SK-MEL-5 (cell line): ENCODE results near the gene CYTH4. TPM values are rescaled to one million over a fixed set of nuclear protein-coding genes. Genes with fewer than 3 reads are reported as not detected.
"Not testable (repeated sequence)": the region's sequence is repeated elsewhere in the genome, so short reads cannot be mapped to it uniquely, and the experiment has no call there.

Experiments used
- DNase-seq: peaks from one replicate; pipeline ENCODE4 v3.0.0-alpha.2; 2016; ENCODE audit warnings: low read depth, low spot score
- in situ Hi-C: cut with HindIII; loops from 2 replicates; pipeline ENCODE4 v1.10.0; 2016; ENCODE audit warnings: low sequenced_read_pairs, high pct_unique_total_duplicates, low pct_unique_long_range_greater_than_20kb
- polyA plus RNA-seq, 2 experiments: library from polyadenylated mRNA; depleted of rRNA; stranded (reverse); fragments of >200 nt; gene quantifications; 2 replicates each; pipeline ENCODE4 v1.2.3, GENCODE V29; 2015
- total RNA-seq: library from RNA; depleted of rRNA; stranded (reverse); fragments of >200 nt; shearing (Covaris generic); gene quantifications from 2 replicates; pipeline ENCODE4 v1.2.3, GENCODE V29; 2014; rRNA removed

Gene CYTH4, protein sequence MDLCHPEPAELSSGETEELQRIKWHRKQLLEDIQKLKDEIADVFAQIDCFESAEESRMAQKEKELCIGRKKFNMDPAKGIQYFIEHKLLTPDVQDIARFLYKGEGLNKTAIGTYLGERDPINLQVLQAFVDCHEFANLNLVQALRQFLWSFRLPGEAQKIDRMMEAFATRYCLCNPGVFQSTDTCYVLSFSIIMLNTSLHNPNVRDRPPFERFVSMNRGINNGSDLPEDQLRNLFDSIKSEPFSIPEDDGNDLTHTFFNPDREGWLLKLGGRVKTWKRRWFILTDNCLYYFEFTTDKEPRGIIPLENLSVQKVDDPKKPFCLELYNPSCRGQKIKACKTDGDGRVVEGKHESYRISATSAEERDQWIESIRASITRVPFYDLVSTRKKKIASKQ
- 0.08 and 0.11 TPM in 2 replicates for total RNA-seq
- polyA plus RNA-seq (2015; cell fraction: cytosol; rRNA removed), result not detected in 2 replicates
- polyA plus RNA-seq (2015; cell fraction: nucleus; rRNA removed), result not detected in 2 replicates

DNA sequence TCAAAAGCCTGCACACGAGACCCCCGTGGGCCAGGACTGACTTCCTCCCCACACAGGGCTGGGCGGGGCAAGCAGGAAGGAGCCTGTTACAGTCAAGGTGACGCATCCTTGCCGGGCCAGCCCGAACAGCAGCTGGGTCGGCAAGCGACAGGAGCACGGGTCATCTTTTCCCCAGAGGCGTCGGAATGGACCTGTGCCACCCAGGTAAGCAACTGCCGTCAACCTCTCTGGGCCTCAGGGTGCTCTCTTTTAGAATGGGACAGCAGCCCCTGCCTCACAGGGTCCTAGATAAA lies at the start of gene CYTH4:
Gene CYTH4, plus strand, starts transcription at position 124 of the 293 bp plus-strand sequence. Its CDS starts 62 bp downstream, at position 186.
- in situ Hi-C loops, result no loop called here
- no peak for DNase-seq

DNA sequence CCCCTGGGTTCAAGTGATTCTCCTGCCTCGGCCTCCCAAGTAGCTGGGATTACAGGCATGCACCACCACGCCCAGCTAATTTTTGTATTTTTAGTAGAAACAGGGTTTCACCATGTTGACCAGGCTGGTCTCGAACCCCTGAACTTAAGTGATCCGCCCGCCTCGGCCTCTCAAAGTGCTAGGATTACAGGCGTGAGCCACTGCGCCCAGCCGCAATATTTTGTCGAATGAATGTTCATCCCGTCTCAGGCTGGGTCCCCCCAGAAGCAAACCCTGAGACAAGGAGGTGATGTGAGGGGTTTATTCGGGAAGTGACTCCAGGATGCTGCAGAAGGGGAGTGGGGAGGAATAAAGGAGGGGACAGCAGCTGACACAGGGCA lies 48.9 kb upstream of the CYTH4 start:
- DNase-seq, in situ Hi-C loops: not testable (repeated sequence)

DNA sequence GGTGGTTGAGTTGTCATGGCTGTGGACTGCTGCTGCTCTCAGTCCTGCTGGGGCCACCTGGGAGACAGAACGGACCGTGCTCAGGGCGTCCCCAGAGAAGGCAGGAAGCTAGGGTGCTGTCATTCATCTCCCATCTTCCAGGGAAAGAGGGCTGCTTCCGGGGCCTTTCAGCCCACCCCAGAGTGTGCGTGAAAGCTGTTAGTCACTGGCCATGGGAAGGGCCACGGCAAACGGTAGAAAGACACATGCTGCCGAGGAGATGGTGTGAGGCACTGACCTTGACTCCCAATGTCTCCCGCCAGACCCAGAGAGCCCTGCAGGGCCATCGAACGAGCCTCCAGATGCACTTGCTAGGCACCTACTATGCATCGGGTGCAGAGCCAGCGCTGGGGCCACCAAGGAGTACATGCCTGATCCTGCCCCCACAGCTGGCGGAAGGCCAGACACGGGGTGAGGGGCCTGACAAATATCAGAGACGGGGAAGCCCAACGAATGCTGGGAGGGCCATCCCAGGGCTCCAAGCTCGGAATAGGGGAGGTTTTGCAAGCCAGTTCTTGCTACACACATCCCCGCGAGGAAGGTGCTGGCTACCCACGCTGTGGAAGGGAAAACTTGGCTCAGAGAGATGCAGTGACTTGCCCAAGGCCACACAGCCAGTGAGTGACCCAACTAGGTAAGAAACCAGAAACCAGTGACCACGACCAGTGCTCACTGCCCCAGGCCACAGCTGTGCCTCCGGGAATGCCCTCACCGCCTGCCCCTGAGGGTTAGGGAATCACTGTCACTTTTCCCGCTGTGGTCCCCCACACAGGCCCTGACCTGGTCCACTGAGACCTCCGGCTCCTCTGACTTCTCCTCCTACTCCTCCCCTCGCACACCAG lies 48.3 kb upstream of the CYTH4 start:
- DNase-seq, result no peak
- in situ Hi-C loops, result no loop called here

DNA sequence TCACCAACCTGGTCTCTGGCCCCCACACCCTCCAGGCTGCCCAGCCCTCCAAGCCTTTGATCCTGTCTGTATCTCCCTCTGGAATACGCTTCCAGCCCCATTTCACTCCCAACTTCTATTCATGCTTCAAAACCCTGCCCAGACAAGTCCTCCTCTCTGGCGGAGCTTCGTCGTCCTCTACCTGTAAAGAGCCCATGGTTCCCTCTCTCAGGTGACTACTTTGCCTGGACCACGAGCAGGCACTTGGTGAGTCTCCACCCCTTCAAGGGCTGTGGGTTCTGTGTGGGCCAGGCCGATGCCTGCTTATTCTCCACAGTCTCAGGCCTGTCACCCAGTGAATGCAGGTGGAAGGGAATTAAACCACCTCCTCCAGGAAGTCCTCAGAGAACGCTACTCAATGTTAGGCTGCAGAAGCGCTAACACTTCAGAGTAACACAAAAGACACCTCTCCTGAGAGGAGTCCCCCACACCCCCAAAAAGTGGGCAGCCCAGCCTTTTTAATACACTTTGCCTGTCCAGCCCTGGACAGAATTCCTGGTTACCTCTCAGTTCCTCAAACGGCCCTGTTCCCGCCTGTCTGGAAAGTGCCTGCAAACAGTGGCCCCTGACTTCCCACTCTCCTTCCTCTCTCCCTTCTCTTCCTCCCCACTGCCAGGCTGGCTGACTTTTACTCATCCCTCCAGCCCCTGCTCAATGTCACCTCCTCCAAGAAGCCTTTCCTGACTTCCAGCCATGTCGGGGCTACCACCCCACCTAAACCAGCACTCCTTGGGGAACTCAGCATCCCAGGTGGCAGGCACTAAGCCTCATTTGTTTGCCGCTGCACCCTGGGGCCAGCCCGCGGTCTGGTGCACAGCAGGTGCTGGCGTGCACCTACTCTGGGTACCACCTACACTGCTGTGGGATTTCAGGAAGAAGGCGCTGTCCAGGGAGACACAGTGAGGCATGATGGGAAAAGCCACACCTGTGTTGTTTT lies 47.3 kb upstream of the CYTH4 start:
- in situ Hi-C loops, result no loop called here
- DNase-seq, result no peak

DNA sequence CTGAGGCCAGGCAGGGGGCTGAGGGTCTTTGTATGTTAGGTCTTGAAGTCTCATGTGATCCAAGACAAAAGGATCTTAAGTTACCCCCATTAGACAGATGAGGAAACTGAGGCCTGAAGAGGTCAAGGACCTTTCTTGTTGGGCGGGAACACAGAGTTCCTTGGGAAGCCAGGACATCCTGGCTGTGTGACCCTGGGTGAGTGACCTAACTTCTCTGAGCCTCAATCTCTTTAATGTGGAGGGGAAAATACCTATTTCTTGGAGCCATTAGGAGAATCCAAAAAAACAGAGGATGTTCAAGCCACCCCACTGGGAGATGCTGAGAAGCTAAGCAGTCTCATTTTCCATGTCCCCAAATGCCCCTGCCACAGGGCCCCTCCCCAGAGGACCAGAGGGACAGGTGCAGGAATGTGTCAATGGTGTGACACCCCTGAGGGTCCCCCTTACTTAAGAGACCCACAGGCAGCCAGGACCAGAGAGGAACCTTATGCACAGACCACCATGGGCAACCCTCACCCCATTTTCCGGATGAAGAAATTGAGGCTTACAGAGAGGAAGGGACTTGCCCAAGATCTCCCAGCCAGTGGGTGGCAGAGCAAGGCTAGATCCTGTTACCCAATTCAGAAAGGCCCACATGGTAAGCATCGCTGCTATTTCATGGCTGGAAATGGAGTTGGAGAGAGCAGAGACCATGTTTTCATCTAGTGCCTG lies 46.3 kb upstream of the CYTH4 start:
- DNase-seq, result no peak
- in situ Hi-C loops, result no loop called here

DNA sequence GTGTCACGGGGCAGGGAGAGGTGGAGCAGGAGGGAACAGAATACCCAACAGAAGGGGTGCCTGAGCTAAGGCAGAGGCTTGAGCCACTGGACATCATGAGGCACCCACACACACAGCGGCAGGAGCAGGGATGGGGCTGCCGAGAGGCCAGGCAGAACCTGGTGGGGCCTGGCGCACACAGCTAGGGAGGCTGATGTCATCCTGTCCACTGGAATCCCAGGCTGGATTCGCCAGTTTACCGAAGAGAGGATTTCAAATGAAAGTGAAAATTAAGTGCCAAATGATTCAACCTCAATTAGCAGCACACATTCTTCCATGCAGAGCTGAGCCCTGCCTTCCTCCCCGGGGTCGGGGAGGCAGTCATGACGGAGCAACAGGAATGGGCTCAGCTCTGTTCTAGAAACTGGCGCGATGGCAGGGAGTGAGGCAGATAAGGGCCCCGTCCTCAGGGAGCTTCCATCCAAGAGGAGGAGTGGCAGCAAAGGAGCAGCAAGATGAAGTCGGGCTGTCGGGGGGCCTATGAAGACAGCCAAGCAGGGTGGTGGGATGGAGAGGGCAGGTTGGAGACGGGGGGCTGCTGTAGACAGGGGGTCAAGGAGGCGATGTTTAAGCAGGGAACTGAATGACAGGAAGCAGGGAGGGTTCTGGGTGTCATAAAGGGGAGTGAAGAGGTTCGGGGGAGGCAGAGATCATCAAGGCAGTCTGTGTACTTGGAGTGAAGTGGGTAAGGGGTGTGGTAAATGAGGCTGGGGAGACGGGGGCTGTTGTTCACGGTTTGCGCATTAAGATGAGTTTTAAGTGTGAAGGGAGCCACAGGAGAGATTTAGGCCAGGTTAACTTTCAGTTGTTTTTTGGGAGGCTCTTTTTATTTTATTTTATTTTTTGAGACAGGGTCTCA lies 44.7 kb upstream of the CYTH4 start:
- no peak for DNase-seq
- in situ Hi-C loops, result no loop called here

DNA sequence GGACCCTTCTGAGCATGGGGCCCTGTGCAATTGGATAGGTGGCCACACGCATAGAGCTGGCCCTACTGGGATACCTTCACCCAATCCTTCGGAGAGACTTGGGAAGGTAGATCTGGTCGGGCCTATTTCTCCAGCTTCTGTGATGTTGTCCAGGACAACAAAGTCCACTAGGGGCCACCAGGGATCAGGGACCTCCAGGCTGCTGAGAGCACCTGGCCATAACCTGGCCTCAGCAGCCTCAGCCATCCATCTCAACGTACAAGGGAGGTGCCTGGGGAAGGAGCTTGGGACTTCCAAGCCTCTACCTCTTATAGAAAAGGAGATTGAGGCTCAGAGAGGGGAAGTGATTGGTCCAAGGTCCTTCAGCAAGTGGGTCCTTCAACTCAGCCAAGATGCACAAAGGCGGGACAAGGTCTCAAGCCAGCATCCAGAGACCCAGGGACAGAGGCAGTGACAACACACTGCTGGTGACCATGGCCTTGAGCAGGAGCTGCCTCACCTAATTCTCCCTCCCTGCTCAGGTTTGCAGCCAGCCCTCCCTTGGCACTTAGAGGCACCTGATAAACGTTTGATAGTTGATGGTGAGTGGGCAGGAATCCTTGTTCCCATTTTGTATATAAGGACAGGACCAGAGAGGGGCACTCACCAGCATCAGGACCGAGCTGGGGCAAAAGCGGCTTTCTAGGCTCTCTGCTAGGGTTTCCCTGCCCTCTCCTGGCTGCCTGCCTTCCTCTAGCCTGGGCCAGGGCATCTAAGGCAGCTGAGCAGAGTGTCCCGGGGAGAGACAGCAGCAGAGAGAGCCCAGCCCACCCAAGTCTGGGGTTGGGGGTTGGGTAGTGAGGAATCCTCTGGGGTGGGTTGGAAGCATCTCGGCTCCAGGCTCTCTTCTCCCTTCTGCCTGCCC lies 42.7 kb upstream of the CYTH4 start:
- in situ Hi-C loops, result no loop called here

DNA sequence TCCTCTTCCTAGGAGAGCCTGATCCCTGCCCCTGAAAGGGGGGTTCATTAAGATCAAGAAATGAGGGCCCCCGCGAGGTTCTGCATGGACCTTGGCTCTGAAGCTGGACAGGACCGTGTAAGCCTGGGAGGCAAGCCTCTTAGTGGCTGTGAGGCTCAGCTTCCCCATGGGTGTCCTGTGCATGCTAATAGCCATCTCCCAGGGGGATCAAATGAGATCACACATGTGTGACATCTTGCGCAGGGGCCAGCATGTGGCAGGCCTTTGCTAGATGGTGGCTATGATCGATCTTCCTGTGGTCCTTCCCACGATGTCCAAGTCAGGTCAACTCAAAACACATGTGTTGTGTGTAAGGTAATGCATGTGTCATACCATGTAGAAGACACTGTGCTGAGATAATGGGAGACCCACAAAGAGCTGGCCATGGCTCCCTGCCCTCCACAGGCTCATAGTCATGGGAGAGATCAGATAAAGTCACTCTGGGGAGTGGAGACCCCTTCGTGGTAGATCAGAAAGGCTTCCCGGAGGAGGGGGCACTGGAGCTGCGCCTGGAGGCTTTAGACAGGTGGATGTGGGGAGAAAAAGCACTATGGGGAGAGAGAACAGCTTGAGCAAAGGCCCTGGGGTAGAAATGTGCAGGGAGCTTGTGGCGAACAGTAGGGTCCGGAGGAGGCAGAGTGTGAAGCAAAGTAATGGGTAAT lies 41.9 kb upstream of the CYTH4 start:
- in situ Hi-C loops, result no loop called here
- DNase-seq, result no peak

More for the DNA sequence above, 42.7 kb upstream of the CYTH4 start:
- DNase-seq, result no peak

DNA sequence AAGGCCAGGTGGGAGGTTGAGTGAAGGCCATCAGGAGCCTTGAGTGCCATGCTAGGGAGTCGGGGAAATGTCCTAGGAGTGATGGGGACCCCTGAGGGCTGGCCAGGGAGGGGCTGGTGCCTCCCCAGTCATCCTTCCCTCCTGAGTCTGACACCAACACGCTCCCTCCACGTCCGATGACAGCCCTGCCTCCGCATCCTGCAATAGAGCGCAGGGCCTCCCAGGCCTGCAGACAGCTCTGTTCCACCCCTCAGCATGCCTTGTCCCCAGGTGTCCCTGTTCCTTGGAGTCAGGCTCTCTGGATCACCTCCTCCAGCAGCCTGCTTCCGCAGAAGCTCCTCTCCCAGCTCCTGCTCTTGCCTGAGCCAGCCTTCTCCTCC lies 41.4 kb upstream of the CYTH4 start:
- no peak for DNase-seq
- in situ Hi-C loops, result no loop called here

DNA sequence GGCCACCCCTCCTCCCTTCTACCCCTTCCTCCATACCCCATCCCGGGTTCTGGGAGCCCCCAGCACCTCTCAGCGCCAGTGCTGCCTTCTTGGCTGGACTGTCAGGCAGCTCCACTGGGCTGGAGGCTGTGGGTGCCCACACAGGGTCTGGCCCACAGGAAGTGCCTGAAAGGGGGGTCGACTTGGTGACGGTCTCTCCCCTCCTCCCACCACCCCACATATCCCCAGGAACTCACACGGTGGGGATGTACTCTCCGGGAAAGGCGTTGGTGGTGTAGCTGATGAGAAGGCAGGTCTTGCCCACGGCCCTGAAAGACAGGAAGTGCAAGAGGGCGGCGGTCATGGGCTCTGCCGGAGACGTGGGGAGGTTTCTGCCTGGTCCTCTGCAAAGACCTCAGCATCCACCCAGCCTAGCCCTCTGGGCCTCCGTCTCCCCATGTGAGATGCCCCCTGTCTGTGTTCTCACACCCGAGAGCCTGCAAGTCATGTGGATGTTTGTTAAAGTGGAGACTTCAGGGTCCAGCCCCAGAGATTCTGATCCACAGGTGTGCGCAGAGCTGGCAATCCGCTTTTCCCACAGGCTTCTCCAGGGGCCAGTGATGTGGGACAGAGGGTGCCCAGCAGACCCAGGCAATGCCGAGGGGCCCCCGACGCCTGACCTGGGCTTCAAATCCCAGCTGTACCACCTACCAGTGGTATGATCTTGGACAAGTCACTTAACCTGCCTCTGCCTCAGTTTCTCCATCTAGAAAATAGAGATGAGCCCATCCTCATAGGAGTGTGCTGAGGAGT lies 40.8 kb upstream of the CYTH4 start:
- in situ Hi-C loops, result no loop called here
- no peak for DNase-seq

DNA sequence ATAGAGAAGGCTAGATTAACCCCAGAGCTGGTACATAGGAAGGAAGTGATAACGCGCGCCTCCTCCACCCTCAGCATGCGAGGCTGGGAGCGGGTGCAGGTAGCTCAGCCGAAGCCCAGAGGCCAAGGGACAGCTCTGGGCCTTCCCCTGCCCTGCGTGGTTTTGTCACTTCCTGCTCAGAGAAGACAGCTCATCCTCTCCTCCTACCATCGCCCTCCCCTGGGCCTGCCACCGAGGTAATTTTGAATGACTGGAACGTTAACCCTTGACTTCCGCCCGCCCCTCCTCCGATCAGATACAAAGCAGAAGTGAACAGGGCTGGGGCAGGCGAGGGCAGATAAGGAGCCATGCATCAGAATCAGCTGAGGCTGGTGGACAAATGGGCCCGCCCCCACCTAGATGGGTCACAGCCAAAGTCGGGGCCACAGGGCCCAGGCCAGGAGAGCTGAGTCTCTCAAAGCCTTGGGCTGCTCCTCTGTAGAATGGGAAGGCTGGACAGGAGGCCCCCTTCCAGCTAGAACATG lies 39.9 kb upstream of the CYTH4 start:
- no peak for DNase-seq
- in situ Hi-C loops, result no loop called here

DNA sequence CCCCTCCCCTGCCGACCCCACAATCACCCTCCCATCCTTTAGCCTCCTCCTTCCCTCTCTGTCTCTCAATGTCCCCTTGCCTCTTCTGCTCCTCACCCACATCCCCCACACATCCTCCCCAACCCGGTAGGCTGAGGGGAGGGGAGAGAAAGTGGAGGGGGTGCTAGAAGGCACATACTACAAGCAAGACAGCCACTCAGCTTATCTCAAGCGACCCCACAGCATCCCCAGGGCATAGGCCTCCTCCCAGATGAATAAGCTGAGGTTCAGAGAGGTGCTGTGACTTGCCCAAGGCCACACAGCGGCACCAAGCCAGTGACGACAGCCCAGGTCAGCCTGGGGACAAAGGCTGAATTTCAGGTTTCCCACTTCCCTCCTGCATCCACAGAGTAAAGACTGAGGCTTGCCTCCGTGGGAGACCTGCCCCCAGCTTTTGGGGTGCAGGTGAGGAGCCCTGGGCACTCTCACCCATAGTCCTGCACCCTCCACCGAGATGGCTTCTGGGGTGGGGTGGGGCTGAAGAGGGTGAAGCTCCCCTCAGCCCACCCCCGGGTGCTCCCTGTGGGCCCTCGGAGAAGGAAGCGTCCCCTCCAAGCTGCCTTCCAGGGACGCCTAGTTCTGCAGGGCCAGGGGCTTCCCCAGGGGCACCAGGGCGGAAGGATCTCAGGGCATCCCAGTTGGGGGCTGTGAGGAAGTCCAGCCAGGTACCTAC lies 38.8 kb upstream of the CYTH4 start:
- in situ Hi-C loops, result no loop called here
- no peak for DNase-seq
